RPMI7951 (cell line): ENCODE results near the gene GPR142. TPM values are rescaled to one million over a fixed set of nuclear protein-coding genes. Genes with fewer than 3 reads are reported as not detected.

ENCODE experiments used
- DNase-seq: peaks from one replicate; pipeline ENCODE4 v3.0.0-alpha.2; 2012; ENCODE audit warnings: low read depth
- total RNA-seq: library from RNA; depleted of rRNA; stranded (reverse); fragments of >200 nt; shearing (Covaris generic); gene quantifications from 2 replicates; pipeline ENCODE4 v1.2.3, GENCODE V29; 2014; rRNA removed

GPR142 gene
- total RNA-seq: not detected in 2 replicates

- no peak for DNase-seq
Observed at GRCh38 chr17:74367206-74367605, at the start of gene GPR142. Gene GPR142, plus strand, starts transcription at chr17:74367506. Its CDS starts 2,035 bp downstream, at chr17:74369541.

- no peak for DNase-seq
Observed at GRCh38 chr17:74318391-74318790, 48.9 kb upstream of the GPR142 start.

GRCh38 chr17:74324521-74324920 is 42.8 kb upstream of the GPR142 start:
- DNase-seq: no peak

GRCh38 chr17:74325376-74325742 is 41.9 kb upstream of the GPR142 start:
- no peak for DNase-seq

GRCh38 chr17:74325743-74326379 is 41.4 kb upstream of the GPR142 start, which contains the start of gene KIF19:
Gene KIF19, plus strand, starts transcription at chr17:74326226. Its CDS starts 124 bp downstream, at chr17:74326350.
- no peak for DNase-seq

GRCh38 chr17:74326506-74326905 is 40.8 kb upstream of the GPR142 start:
- DNase-seq: no peak

GRCh38 chr17:74328487-74328886 is 38.8 kb upstream of the GPR142 start:
- DNase-seq: no peak

GRCh38 chr17:74329378-74329777 is 37.9 kb upstream of the GPR142 start:
- DNase-seq: no peak

GRCh38 chr17:74330446-74330845 is 36.9 kb upstream of the GPR142 start:
- DNase-seq: no peak

GRCh38 chr17:74332017-74332650 is 35.2 kb upstream of the GPR142 start:
- no peak for DNase-seq

- DNase-seq: no peak
Observed at GRCh38 chr17:74332763-74333283, 34.5 kb upstream of the GPR142 start.

- DNase-seq: peak; percentile 4
Observed at GRCh38 chr17:74334393-74335039, 32.8 kb upstream of the GPR142 start.

GRCh38 chr17:74335529-74336062 is 31.7 kb upstream of the GPR142 start:
- DNase-seq: no peak

GRCh38 chr17:74336307-74336706 is 31.0 kb upstream of the GPR142 start:
- no peak for DNase-seq

GRCh38 chr17:74337834-74338500 is 29.3 kb upstream of the GPR142 start:
- DNase-seq: no peak

- no peak for DNase-seq
Observed at GRCh38 chr17:74339537-74340195, 27.6 kb upstream of the GPR142 start.

- no peak for DNase-seq
Observed at GRCh38 chr17:74340470-74341023, 26.8 kb upstream of the GPR142 start.

- no peak for DNase-seq
Observed at GRCh38 chr17:74342224-74342623, 25.1 kb upstream of the GPR142 start.

GRCh38 chr17:74343121-74343520 is 24.2 kb upstream of the GPR142 start:
- DNase-seq: no peak

GRCh38 chr17:74343526-74344284 is 23.6 kb upstream of the GPR142 start:
- no peak for DNase-seq
